Astrocyte of the cerebellum (primary cell): ENCODE results near the gene HS6ST2.

ENCODE experiments used
- DNase-seq: peaks from one replicate; pipeline ENCODE4 v3.0.0-alpha.2; 2011; ENCODE audit warnings: low read depth
- H3K4me3 ChIP-seq: 2 replicates; pipeline ENCODE4 v1.5.1; 2011; ENCODE audit warnings: mild to moderate bottlenecking, low read depth, low read length, moderate library complexity
- in situ Hi-C: cut with HindIII; loops from 2 replicates; pipeline ENCODE4 v1.10.0; 2017; ENCODE audit warnings: low sequenced_read_pairs
- TF ChIP-seq, protein P1 (sequence below): IDR thresholded peaks from 2 replicates; pipeline ENCODE4 v1.5.1; 2012; ENCODE audit warnings: low read length, low read depth, moderate library complexity, mild to moderate bottlenecking; ENCODE audit errors: missing control alignments

HS6ST2 gene

GRCh38 chrX:132751063-132751690 lies 207.3 kb downstream of the HS6ST2 start:
- DNase-seq, result no peak
- in situ Hi-C loops, result no loop called here
- TF ChIP-seq, protein P1, sequence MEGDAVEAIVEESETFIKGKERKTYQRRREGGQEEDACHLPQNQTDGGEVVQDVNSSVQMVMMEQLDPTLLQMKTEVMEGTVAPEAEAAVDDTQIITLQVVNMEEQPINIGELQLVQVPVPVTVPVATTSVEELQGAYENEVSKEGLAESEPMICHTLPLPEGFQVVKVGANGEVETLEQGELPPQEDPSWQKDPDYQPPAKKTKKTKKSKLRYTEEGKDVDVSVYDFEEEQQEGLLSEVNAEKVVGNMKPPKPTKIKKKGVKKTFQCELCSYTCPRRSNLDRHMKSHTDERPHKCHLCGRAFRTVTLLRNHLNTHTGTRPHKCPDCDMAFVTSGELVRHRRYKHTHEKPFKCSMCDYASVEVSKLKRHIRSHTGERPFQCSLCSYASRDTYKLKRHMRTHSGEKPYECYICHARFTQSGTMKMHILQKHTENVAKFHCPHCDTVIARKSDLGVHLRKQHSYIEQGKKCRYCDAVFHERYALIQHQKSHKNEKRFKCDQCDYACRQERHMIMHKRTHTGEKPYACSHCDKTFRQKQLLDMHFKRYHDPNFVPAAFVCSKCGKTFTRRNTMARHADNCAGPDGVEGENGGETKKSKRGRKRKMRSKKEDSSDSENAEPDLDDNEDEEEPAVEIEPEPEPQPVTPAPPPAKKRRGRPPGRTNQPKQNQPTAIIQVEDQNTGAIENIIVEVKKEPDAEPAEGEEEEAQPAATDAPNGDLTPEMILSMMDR, result no peak
- no peak overlapping the region for H3K4me3 ChIP-seq

- no peak overlapping the region for H3K4me3 ChIP-seq
- TF ChIP-seq, protein P1, result no peak
- in situ Hi-C loops, result no loop called here
- no peak for DNase-seq
Observed at GRCh38 chrX:132750331-132751062, 207.9 kb downstream of the HS6ST2 start.

DNA sequence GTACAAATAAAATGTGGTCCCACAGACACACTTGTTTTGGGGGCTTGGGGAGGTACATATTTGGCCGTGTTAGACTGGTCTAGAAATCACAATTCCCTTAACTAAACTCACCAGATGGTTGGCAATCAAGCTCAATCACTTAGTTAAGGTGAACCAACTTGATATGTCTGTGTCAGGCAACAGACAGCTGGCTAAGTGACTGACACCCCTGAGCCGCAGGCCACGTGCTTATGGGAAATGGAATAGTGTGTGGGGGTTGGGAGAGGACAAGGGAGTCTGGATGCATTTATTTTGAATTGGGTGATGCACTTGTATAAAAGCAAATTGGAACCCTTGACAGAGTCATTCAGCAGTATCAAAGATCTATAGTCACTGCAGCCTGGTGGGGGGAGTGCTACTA lies 209.0 kb downstream of the HS6ST2 start:
- H3K4me3 ChIP-seq, result no peak overlapping the region
- no peak for DNase-seq
- TF ChIP-seq, protein P1, result no peak
- in situ Hi-C loops, result no loop called here

GRCh38 chrX:132748909-132749308 lies 209.5 kb downstream of the HS6ST2 start:
- DNase-seq, result no peak
- H3K4me3 ChIP-seq, result no peak overlapping the region
- in situ Hi-C loops, result no loop called here
- TF ChIP-seq, protein P1, result no peak

DNA sequence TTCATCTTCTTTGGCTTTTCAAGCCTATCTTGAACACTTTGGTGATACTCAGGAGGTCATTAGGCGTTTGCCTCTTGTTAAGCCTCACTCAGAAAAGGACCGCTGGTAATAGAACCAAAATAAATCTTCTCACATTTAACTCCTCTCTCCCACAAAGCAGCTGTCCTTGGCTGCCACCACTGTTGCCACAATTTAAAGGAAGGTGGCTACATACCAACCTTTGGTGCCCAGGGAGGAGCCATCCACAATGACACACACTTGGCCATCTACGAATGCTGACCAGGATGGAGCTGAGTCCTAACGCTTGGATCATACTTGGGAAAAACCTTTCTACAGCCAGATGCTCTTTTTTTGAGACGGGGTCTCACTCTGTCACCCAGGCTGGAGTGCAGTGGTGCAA lies 210.2 kb downstream of the HS6ST2 start:
- H3K4me3 ChIP-seq, result no peak overlapping the region
- TF ChIP-seq, protein P1, result no peak
- in situ Hi-C loops, result no loop called here
- no peak for DNase-seq

- DNase-seq, result no peak
- in situ Hi-C loops, result no loop called here
- H3K4me3 ChIP-seq, result no peak overlapping the region
- TF ChIP-seq, protein P1, result no peak
Observed at GRCh38 chrX:132745593-132745992, 212.8 kb downstream of the HS6ST2 start.
